Activated T-cell treated with anti-CD3 and anti-CD28 coated beads for 24 hours (primary cell): ENCODE results near the gene GPRC5D.

Source experiments
- DNase-seq: peaks from one replicate; pipeline ENCODE4 v3.0.0-alpha.2; 2020; ENCODE audit warnings: low read depth

GPRC5D gene

GRCh38 chr12:12952036-12952435 lies at the start of gene GPRC5D:
Gene GPRC5D (minus strand): TSS chr12:12952170. CDS start chr12:12950384, 1,786 bp downstream.
- DNase-seq = no peak

DNA sequence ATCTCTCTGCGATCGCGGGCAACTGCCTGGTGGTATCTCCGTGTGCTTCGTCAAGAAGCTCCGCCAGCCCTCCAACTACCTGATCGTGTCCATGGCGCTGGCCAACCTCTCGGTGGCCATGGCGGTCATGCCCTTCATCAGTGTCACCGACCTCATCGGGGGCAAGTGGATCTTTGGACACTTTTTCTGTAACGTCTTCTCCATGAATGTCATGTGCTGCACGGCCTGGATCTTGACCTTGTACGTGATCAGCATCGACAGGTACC lies 49.7 kb upstream of the GPRC5D start:
- no peak for DNase-seq

- peak; percentile 11 for DNase-seq
These were observed 49.2 kb upstream of the GPRC5D start for GRCh38 chr12:13000925-13001774.

DNA sequence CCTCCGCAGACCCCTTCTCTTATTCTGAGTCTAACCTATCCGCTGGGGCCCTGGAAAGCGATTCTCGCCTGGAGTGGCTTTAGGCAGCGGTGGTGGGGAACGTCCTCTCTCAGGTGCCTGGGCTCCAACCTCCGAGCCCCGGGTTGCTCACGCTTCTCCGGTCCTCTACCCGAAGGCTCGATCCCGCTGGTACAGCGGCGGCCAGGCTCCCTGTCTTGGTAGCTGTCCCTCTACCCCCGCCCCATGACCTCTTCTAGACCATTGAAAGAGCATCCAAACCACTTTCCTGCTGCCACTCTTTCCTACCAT lies 48.6 kb upstream of the GPRC5D start:
- DNase-seq = no peak

- DNase-seq = peak; percentile 93
These were observed 48.1 kb upstream of the GPRC5D start, which contains the start of gene HEBP1 for GRCh38 chr12:12999959-13000615. Gene HEBP1 (minus strand): TSS chr12:13000265. CDS start chr12:13000114, 151 bp downstream.

DNA sequence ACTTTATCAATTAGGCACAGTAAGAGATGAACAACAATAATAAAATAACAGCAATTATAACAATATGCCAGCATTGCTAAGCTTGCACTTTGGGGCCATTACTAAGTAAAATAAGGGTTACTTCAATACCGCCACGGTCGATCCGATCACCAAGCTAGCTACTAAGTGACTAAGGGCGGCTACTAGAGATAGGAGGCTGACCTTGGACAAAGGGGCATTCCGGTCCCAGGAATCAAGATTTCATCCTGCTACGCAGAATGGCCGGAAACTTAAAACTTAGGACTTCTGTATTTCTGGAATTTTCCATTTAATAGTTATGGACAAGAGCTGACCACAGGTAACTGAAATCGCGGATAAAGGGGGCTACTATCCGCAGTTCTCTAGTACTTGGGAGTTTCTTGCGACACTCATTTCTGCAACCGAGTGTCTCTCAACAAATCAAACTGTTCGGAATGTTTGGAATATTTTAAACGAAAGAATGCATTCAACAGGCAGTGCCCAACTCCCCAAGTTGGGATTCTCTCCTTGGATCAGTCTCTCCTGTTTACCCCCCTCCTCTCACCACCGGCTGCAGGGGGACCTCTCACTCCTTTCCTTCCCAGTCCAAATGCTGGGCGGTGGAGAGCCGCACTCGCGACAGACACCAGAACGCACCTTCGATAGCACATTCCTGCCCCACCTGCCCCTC lies 47.4 kb upstream of the GPRC5D start:
- no peak for DNase-seq

GRCh38 chr12:12998248-12998647 lies 46.3 kb upstream of the GPRC5D start:
- no peak for DNase-seq

DNA sequence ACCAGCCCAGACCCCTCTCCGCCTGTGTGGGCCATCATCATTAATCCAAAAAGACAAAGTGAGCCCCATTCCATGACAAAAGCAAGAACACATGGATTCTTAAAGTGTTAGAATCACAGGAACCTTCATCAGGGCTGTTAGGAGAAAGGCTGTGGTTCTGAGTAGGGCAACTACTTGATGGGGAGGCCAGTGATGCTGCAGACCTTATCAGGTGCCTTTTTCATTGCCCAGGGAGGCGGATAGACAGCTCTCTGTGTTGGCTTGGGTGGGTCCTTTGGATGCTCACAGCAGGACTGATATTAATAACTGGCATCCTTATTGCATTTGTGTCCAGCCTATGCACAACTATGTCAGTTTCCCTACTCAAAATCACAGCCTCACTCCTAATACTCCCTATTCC lies 45.8 kb upstream of the GPRC5D start:
- DNase-seq = no peak

DNA sequence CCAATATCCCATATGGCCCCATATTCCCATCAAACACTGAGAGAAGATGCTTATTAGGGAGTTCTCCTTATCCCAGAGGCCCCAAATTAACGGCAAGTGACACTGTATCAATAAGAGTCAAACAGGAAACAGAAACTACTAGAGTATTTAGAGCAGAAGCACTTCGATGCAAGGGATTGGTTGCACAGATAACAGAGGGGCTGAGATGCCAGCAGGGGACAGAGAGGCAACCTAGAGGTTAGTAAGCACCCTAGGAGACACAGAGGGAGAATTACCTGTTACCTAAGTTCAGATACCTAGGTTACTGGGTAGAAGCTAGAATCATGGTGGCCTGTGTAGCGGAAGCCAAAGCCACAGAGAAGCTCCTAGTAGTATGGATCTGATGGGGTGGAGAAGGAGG lies 45.2 kb upstream of the GPRC5D start:
- DNase-seq = no peak

GRCh38 chr12:12996209-12996608 lies 44.2 kb upstream of the GPRC5D start:
- DNase-seq = no peak

DNA sequence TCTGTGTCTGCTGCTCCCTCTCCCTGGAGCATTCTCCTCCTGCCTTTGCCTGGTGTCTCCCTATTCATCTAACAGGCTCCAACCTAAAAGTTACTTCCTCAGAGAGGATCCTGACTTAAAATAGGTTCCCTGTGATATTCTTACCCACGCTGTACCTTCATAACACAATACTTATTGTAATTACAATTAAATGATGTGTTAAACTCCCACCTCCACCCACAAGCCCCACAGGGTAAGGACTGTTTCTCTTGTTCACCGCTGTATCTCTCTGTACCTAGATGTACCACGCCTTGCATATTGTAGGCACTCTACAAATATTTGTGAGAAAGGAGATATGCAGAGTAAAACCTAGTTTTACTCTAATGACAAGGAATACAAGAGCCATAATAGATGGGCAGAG lies 43.1 kb upstream of the GPRC5D start:
- DNase-seq = no peak

DNA sequence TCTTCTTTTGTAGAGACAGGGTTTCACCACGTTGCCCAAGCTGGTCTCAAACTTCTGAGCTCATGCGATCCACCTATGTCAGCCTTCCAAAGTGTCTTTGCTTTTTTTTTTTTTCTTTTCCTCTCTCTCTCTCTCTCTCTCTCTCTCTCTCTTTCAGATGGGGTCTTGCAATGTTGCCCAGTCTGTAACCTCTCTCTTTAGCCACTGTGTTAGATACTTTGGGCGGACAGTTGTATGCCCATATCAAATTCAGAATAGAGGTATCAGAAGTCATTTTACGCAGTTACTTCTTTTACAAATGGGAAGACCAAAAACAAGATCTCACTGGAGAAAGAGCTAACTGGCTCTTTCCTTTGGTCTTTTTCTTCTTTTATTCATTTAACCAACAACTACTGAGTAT lies 41.4 kb upstream of the GPRC5D start:
- no peak for DNase-seq

DNA sequence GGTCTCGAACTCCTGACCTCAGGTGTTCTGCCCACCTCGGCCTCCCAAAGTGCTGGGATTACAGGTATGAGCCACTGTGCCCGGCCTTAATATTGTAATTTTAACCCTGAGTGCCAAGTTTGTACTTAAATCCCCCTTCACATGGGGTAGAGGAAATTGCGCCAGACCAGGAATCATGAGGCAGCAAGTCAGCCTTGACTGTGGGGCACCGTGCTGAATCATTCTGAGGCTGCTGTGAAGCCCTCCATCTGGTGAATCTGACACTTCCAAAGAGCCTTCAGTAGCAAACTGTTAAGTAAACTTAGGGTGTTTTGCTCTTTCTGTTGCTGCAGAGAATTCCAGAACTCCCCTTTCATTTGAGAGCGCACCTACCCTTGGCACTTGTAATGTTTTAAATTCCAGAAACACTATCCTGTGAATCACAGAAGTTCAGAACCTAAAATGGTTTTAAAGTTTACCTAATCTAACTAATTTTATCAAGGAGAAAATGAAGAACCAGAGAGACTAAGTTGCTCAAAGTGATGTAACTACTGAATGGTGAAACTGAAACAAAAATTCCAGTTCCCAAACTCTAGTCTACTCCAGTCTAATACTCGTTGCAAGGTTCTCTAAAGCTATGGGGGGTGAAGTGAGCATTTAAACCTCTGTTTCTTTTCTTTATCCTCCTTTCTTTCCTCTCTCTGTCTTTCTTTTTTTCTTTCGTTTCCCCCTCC lies 40.6 kb upstream of the GPRC5D start:
- DNase-seq = no peak

- DNase-seq = no peak
These were observed 38.9 kb upstream of the GPRC5D start for GRCh38 chr12:12990700-12991468.

DNA sequence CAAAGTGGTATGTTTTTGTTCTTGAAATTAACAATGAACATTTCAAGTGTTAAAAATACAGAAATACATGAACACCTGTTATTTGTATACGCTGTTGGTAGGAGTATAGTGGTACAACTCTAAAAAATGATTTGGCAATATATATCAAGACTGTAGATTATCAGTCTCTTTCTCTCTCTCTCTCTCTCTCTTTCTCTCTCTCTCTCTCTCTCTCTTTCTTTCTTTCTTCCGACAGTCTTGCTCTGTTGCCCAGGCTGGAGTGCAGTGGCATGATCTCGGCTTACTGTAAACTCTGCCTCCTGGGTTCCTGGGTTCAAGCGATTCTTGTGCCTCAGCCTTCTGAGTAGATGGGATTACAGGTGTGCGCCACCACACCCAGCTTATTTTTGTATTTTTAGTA lies 35.5 kb upstream of the GPRC5D start:
- DNase-seq = no peak

- DNase-seq = no peak
These were observed 34.9 kb upstream of the GPRC5D start for GRCh38 chr12:12986775-12987331.

- no peak for DNase-seq
These were observed 33.9 kb upstream of the GPRC5D start for GRCh38 chr12:12985817-12986408.

DNA sequence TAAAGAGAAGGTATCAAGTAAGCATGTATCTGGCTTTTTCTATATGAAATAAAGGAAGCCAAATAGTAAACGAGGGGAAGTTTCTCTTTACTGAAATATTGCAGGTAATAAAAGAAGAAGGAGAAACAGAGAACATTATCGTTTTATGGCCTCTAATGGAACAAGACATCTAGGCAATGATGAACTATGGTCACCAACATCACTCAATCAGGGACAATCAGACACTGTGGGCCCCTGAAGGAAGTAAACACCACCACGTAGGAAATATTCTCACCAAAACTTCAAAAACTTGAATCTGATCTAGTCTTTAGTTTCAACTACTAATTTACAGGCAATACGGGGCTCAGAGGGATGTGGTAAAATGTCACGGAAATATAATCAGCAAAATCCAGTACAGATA lies 32.2 kb upstream of the GPRC5D start:
- DNase-seq = no peak

GRCh38 chr12:12983420-12984035 lies 31.6 kb upstream of the GPRC5D start:
- DNase-seq = no peak

DNA sequence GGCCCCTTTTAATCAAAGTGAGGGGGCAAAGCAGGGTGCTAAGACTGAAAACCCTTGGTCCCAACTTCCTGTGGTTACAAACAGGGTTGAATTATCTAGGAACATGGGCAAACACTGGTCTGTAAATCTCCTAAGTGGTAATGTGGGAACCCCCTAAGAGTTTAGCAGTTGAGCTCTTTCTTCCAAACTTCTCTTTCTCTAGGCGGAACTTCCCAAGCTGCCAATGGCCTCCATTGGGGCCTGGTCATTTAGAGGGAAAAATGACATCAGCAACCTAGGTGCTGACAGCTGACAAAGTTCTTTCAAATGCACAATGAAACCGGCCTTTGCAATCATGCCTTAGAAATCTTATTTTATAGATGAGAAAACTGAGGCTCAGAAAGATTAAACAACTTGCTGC lies 30.4 kb upstream of the GPRC5D start:
- DNase-seq = no peak
